SW 1271 (cell line): ENCODE measurements around the gene STK32B.
"Not testable (repeated sequence)": the region's sequence is repeated elsewhere in the genome, so short reads cannot be mapped to it uniquely, and the experiment has no call there.

ENCODE experiments used
- DNase-seq, 2 experiments: peaks; one replicate each; lab custom pipeline; 2025; lab: John Stamatoyannopoulos, UW

STK32B gene

DNA sequence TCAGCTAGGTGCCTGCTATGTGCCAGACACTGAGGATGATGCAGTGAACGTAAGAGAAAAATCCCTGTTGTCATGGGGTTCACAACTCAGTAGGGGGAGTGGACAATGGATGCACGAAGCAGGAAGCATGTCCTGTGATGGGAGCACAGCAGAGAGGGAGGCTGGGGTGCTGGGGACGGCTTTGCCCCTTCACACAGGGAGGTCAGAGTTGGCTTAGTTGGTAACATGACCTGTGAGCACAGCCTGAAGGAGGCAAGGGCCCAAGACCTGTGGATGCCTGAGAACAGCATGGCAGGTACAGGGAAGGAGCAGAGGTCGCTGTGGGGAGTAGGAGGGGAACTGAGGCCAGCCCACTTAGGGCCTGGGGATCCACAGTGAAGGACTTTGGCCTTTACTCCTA lies 109.4 kb downstream of the STK32B start:
- no peak for DNase-seq

DNA sequence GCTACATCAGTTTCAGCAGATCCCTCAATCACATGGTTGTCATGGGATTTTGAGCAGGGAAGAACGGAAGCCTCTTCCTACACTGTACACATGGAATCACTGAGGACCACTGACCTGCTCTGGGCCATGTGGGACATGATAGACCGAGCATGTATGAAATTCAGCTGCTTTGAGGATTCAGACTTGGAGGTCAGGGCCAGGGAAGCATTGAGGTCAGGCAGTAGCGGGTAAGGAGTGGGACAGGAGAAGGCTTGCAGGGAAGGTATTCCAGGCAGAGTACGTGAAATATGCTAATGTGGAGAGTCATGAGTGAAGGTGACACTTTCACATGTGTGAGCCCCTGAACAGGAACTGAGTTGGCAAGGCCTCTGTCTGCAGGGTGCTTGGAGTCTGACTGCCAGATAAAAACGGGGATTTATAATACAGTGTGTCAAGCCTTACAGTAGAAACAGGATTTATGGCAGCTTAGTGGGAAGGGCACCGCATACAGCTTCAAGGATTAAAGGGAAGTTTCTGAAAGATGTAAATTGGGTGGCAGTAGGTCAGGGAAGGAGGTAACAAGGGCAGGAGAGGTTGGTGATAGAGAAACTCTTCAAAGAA lies 111.7 kb downstream of the STK32B start:
- DNase-seq = no peak

DNA sequence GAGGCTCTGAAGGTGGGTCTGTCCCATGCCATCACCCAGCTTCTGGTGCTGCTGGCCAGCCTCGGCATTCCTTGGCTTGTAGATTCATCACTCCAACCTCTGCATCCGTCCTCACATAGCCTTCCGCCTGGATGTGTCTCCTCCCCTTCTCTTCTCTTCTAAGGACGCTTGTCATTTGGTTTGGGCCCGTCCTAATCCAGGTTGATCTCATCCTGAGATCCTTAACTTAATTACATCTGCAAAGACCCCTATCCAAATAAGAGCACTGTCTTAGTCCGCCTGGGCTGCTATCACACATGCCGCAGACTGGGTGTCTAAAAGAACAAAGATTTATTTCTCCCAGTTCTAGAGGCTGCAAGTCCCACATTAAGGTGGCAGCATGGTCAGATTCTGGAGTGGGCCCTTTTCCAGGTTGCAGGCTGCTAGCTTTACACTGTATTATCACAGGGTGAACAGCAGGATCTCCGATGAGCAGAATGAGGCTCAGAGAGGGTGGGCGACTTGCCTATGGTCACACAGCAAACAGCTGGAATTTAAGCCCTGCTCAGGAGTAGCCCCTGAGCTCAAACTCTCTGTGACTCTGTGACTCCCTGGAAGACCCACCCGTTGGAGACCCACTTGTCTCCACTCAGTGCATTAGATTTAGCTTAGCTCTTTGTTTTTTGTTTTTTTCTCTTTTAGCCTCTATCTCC lies 113.1 kb downstream of the STK32B start:
- no peak for DNase-seq

DNA sequence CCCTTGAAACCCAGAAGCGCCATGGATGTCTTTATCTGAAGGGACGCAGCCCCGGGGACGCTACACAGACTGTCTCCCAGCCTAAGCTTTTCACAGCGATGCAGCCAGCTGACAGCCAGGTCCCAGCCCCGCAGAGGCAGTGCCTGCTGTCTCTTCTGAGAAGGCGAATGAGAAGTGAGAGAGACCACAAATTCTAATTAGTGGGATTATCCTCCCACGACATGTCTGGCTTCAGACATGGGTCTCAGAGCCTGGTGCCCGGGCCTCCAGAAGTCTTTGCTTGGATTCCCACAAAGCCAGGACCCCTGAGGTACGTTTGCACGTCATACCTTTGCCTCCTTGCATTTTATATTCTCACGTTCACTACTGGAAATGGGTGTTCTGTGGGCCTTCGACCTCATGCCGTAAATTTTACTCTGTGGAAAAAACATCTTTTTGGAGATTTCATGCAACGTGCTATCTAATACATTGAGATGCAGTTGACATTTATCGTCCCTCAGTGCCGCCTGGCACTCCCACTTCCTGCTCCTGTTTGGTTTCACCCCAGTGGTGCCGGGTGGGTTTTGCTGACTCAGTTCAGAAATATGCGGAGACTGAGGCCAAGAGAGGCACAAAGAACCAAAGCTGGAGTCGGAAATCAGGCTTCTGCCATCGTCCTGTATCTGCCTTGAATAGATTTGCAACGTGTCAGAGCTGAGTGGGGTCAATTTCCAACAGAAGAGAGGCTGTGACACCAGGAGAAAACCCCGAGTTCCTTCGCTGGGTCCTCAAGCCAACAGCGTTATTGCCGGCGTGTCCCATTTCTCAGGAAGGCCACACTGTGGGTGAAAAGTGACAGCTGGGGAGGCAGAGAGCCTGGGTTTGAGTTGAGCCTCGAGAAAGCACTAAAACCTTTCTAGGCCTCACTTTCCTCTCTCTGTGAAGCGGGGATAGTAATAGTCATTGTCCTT lies 114.4 kb downstream of the STK32B start:
- no peak for DNase-seq

DNA sequence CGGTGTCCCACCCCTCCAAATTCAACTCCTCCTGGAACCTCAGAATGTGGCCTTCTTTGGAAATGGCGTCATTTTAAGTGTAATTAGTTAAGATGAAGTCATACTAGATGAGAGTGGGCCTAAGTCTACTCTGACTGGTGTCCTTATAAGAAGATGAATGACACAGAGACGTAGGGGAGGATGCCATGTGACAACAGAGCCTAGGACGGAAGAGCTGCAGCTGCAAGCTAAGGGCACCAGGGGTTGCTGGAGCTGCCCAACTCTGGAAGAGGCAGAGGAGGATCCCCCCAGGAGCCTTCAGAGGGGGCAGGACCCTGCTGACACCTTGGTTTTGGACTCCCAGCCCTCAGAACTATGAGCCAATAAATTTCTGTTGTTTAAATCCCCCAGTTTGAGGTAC lies 115.1 kb downstream of the STK32B start:
- DNase-seq = no peak

DNA sequence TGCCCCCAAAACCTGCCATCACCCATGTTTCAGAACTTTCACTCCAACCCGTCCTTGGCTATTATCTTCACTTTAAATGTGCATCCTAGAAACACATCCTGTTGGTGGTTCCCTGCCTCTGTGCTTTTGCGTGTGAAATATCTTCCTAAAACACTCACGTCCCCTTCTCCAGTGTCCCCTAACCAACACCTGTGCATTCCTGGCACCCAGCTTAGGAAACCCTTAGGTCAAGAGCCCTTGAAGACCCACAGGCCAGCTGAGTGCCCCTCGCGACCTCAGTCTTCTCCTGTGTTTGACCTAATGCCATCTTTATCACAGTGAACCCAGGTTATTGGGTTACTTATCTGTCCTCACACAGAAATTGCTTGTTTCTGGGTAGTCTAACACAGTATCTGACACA lies 117.6 kb downstream of the STK32B start:
- DNase-seq = no peak

DNA sequence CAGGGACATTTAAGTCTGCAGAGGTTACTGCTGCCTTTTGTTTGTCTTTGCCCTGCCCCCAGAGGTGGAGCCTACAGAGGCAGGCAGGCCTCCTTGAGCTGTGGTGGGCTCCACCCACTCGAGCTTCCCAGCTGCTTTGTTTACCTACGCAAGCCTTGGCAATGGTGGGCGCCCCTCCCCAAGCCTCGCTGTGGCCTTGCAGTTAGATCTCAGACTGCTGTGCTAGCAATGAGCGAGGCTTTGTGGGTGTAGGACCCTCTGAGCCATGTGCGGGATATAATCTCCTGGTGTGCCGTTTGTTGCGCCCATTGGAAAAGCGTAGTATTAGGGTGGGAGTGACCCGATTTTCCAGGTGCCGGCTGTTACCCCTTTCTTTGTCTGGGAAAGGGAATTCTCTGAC lies 124.6 kb downstream of the STK32B start:
- DNase-seq = not testable (repeated sequence)

DNA sequence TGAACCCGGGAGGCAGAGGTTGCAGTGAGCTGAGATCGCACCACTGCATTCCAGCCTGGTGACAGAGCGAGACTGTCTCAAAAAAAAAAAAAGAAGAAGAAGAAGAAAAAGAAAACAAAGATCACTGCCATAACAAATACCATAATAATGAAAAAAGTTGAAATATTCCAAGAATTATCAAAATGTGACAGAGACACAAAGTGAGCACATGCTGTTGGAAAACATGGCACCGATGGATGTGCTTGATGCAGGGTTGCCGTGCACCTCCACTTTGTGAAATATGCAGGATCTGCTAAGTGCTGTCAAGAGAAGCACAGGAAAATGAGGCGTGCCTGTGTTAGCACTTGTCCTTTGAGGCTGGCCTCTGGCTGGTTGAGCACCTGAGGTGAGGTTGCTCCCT lies 133.3 kb downstream of the STK32B start:
- no peak for DNase-seq

DNA sequence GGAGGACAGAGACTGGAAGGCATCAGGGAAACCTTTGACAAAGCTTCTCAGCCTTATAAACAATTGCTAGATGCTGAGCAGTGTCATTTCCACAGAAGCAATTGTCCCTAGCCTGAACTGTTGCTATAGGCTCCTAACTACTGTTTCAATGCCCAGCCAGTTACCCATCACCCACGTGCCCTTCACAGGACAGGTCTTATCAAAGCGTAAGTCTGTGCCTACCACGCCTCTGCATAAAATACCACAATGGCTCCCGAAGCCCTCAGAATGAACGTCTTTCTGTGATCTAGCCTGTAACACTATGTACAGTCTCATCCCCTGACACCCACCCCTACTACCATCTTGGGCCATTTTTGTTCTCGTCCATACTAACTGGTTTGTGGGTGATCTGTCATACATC lies 134.3 kb downstream of the STK32B start:
- no peak for DNase-seq

DNA sequence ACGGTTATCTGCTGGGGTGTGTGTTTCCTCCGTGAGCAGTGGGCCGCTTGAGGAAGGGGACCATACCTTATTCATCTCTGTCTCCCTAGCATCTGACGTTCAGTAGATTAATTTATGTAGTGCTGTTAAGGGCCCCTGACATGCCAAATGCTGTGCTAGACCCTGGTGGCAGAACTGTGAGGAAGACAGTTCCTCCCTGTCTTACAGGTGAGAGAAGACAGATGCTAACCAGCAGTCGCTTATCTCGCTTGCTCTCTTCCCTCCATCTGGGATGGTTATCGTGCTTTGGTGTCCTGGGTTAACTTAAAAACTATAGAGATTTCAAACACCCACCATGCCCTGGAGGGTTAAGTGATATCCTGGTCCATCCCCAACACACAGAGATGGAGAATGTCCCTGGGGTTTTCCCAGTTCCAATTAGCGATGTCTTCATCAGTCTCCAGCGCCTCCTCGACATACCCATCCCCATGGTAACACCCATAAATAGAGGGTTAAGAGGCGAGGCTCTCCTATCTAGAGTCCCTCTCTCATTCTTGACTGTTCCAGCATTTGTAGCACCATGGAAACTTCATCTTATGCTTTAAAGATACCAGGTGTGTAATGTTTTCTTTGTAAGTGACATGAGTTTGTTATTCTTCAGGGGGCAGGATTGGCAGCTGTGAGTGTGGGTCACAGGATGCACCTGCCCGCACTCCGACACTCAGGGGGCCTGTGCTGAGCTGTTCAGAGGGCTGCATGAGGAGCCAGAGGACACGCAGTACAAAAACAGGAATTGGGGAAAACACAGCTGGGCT lies 135.2 kb downstream of the STK32B start:
- no peak for DNase-seq

DNA sequence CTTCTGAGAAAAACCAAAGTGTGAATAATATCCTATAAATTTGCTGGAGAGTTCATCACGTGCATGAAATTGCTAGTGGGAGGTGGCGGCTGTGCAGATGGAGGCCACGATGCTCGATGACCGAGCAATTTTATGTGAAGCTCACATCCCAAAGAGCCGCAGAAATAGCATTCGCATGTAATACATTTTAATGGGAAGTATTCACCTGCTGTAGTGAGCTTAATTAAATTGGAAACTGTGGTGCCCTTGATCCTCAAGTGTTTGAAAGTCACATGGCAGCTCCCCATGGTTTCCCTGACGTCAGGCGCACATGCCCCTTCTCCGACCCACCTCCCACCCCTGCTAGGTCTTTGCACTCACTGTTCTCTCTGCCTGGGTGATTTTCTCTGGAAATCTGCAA lies 136.8 kb downstream of the STK32B start:
- DNase-seq = no peak

DNA sequence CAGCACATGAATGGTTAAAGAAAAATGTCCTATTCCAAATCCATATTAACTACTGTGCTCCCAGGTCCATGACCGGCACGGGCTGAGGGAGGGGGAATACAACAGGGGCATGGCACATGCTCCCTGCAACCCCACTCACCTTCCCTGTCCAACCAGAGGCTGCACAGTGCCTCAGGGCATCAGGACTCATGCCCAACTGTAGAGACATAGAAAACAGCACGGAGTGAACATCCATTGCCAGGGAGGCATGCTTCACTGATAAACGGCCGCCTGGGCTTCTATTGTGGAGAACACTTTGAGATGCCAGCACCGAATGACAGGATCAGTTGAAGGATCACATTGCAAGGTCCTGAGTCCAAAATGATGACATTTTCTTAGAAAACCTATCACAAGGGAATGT lies 140.6 kb downstream of the STK32B start:
- no peak for DNase-seq

DNA sequence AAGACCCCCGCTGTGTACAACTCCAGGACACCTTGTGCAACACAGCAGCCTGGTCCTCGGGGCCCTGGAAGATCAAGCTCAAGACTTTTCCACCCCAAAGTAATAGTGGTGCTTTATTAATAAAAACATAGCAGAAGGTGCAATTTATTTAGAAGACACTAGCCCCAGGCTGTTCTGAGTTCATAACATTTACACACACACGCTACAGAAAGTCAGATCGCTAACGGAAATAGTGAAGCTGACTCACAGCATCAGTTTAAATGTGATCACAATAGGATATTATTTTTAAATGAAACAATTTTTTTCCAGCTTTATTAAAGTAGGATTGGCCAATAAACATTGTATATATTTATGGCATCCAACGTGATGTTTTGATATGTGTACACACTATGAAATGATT lies 141.0 kb downstream of the STK32B start:
- no peak for DNase-seq

DNA sequence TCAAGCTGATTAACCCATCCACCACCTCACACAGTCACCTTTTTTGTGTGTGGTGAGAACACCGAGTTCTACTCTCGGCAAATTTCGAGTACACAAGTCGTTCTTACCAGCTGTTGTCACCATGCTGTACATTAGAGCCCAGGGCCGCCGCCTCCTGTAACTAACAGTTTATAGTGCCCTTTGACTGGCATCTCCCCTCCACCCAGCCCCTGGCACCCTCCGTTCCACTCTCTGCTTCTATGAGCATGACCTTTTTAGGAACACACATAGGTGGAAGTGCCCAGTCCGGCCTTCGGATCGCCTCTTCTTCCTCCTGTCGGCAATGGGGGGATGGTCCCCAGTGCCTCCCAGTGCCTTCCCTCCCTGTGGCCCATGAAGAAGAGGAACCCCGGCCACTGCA lies 141.4 kb downstream of the STK32B start:
- DNase-seq = no peak

DNA sequence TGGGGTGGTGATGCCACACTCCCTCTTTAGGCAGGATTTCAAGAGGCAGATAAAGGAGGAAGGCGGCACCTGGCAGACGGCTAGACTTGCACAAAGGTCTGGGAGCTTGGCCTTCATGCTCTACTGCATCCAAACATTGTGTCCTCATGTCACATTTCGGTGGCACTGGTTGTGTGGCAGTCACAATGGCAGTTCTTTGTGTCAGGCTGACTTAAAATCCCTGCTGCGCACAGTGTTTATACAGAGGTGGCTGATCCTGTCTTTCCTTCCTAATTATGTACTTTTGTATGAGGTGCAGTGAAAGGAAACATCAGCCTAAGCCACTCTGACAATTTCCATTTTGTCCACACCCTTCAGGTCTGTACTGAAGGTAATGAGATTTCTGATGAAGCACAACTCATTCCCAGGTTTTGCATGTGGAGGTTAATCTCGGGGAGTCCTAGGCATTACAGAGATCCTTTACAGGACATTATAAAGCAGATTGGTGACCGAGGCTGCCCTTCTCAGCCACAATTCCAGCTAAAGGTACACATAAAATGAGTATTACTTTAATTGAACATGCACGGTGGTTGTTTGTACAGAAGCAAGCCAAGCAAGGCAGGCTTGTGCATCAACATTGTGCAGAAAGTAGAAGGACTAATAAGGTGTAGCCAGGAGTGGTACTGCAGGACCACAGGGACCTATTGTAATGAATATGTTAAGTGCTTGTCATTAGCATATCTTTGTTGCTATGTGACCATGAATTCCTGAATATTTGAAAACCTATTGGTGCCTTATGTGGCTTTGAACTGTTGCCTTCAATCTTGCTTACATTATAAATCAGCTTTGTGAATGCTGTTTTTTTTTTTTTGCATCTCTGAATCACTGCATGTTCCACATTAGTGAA lies 147.6 kb downstream of the STK32B start:
- no peak for DNase-seq

DNA sequence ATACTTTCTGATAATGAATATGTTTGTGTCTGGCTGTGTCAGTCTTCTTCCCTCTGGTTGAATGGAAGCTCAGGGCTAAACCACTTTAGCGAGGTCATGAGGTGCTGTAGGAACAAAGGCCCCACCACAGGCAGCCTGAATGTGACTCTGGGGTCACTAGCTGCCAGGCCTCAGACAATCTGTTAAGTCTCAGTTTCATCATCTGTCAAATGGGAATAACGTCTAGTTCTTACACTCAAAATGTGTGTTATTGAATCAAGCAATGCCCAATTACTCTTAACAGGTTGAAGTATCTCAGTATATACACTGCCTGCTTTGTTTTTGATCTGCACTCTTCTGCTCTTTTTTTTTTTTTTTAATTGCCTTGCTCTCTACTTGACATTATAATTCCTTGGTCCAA lies 148.6 kb downstream of the STK32B start:
- no peak for DNase-seq

DNA sequence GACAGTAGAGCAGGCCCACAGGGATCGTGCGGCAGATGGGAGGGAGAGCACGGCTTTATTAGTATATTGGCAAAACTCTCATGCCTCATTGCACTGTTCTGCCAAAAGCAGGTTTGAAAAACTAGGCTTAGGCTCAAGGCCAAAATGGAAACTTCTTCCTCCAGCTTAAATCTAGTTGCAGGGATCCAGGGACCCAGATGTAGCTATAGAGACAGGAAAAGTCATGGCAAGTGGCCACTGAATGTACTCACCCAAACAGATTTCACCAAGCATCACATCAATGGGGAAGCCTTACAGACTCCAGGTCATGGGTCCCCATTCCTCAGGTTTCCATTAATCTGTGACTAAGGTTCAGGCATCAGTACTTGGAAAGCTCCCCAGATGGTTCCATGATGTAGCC lies 149.2 kb downstream of the STK32B start:
- DNase-seq = no peak

DNA sequence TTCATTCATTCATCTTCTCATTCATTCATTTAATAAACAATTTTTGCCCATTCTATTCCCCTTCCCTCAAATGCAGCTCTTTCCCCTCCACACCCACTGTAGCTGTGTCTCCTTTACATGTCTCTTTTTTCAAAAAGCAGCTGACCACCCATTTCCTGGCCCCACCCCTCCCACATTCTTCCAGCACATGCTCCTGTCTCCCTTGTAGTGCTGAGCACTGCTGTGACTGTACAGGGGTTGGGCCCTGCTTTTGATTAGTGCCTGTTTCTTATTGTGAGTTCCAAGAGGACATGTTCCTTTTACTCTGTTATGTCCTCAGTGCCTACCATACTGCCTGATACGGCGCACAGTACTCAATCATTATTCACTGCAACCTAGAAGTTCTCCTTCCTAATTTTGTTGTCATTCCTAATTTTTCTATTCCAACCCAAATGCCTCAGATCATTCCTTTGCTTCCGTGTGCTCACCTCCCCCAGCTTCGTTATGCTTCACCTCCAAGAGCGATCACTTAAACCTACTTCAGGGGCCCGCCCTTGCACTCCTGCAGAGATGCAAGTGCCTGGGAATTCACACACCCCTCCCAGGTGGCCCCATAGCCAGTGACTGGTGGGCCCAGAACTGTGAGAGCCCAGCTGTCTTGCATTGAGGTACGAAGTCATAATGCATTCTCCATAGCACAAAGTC lies 152.2 kb downstream of the STK32B start:
- no peak for DNase-seq

DNA sequence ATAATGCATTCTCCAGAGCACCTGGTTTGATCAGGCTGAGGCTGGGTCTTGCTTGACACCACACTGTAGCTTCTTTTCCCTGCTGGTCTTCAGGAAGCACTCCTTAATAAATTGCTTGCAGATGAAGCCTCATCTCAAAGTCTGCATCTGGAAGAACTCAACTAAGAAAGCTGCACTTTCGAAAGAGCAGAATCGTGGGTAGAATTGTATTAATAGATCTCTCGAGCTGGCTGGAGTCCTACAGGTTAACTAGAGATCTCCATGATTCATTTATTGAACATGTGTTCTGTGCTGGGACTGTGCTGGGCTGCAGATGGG lies 152.7 kb downstream of the STK32B start:
- DNase-seq = no peak

DNA sequence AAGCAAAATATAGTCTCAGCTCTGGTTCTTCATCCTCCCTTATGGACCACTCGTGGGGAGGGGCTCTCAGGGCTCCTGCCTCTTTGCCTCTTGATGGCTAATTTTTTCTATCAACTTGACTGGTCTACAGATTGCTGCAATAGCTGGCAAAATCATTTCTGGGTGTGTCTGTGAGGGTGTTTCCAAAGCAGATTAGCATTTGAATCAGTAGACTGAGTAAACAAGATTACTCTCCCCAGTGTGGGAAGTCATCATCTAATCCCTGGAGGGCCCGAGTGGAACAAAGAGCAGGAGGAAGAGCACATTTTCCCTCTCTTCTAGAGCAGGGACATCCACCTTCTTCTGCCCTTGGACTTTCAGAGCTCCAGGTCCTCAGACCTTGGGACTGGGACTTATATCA lies 153.5 kb downstream of the STK32B start:
- no peak for DNase-seq
